K562 (cell line): ENCODE data around the gene ZER1. TPM values are rescaled to one million over a fixed set of nuclear protein-coding genes. Genes with fewer than 3 reads are reported as not detected.

ENCODE experiments used
- ATAC-seq: fragments of 200-7000 bp; cut with Tn5 transposase; 3 replicates; pipeline ENCODE4 v1.9.1; 2020; ENCODE audit warnings: moderate library complexity
- BruUV-seq: library from RNA; stranded (reverse); fragments of 400-500 nt; replicated peaks from 2 replicates; lab custom pipeline; 2021; lab: Mats Ljungman, UMichigan
- CTCF ChIA-PET: fragments of 300-600 bp; formaldehyde crosslinking; extraction: SDS; loops from one replicate; lab custom pipeline; 2021; ENCODE audit warnings: low intra/inter-chr PET ratio; lab: Yijun Ruan, JAX
- POLR2A ChIA-PET: fragments of 300-600, 350-650 bp; sonication (Branson Sonifier 250); formaldehyde crosslinking; extraction: SDS; loops from one replicate; lab custom pipeline; 2021; ENCODE audit warnings: antibody characterized with exemption, inconsistent platforms; lab: Yijun Ruan, JAX
- DNase-seq, 4 experiments: peaks; one replicate each; pipeline versions ENCODE4 v3.0.0 to v3.0.0-alpha.2; 2011 to 2018; ENCODE audit warnings: low spot score in 3 of 4, mixed read lengths in 3 of 4; ENCODE audit errors: extremely low read depth in 1 of 4
- FAIRE-seq: peaks from 2 replicates; lab custom pipeline; 2011; peaks lifted over from hg19 to GRCh38; lab: Jason Lieb, UNC
- H2AFZ ChIP-seq: 2 replicates; pipeline ENCODE4 v1.6.0; 2011; ENCODE audit warnings: low read depth, low read length, control low read depth, inconsistent platforms
- H3K27ac ChIP-seq: fragments of 200-600 bp; 3 replicates; pipeline ENCODE4 v1.8.0; 2011; ENCODE audit warnings: low read depth, mild to moderate bottlenecking, control low read depth, inconsistent platforms, low read length, moderate library complexity, mixed read lengths; ENCODE audit errors: extremely low read depth
- H3K27me3 ChIP-seq, 2 experiments: fragments of 300-600 bp in 1 of 2; 2 replicates in 1 of 2; 3 replicates in 1 of 2; pipeline versions ENCODE4 v1.6.0 to v1.8.0; 2011; ENCODE audit warnings: inconsistent platforms in 2 of 2, low read length in 2 of 2, mild to moderate bottlenecking in 1 of 2, mixed read lengths in 1 of 2, moderate library complexity in 1 of 2; ENCODE audit not compliant: control insufficient read depth in 2 of 2, insufficient read depth in 2 of 2
- H3K36me3 ChIP-seq: fragments of 300-600 bp; 3 replicates; pipeline ENCODE4 v1.8.0; 2011; ENCODE audit warnings: mild to moderate bottlenecking, low read length, inconsistent platforms; ENCODE audit not compliant: control insufficient read depth, insufficient read depth
- H3K4me1 ChIP-seq, 2 experiments: fragments of 200-600 bp in 1 of 2; replicated peaks in 1 of 2; 2 replicates in 1 of 2; 3 replicates in 1 of 2; pipeline versions ENCODE4 v1.5.1 to v1.8.0; 2011; ENCODE audit warnings: inconsistent platforms in 2 of 2, low read length in 2 of 2, mild to moderate bottlenecking in 1 of 2, mixed read lengths in 1 of 2, moderate library complexity in 1 of 2; ENCODE audit not compliant: control insufficient read depth in 2 of 2, insufficient read depth in 2 of 2
- H3K4me2 ChIP-seq: 2 replicates; pipeline ENCODE4 v1.6.1; 2011; ENCODE audit warnings: low read length, control low read depth, inconsistent platforms, mixed read lengths; ENCODE audit not compliant: insufficient read depth
- H3K4me3 ChIP-seq: fragments of 200-600 bp; sonication (generic), shearing (Covaris generic); 2 replicates; pipeline ENCODE4 v1.5.1; 2016; ENCODE audit warnings: control low read depth, inconsistent platforms
- H3K79me2 ChIP-seq: fragments of 200-600 bp; 3 replicates; pipeline ENCODE4 v1.8.0; 2011; ENCODE audit warnings: low read length, inconsistent platforms; ENCODE audit not compliant: control insufficient read depth, insufficient read depth
- H3K9ac ChIP-seq, 2 experiments: 2 replicates each; pipeline versions ENCODE4 v1.6.0 to v1.6.1; 2011; ENCODE audit warnings: low read depth in 2 of 2, low read length in 2 of 2, control low read depth in 1 of 2, inconsistent platforms in 1 of 2, mild to moderate bottlenecking in 1 of 2, mixed read lengths in 1 of 2; ENCODE audit not compliant: insufficient read depth in 1 of 2
- H3K9me1 ChIP-seq: one replicate; pipeline ENCODE4 v1.6.0; 2011; ENCODE audit warnings: inconsistent platforms, mild to moderate bottlenecking, low read length, moderate library complexity; ENCODE audit not compliant: control insufficient read depth, insufficient read depth
- H3K9me3 ChIP-seq: replicated peaks from 2 replicates; pipeline ENCODE4 v1.5.1; 2011; ENCODE audit warnings: low read depth, low read length, inconsistent platforms; ENCODE audit not compliant: control insufficient read depth, insufficient read depth
- H4K20me1 ChIP-seq: replicated peaks from 2 replicates; pipeline ENCODE4 v1.6.1; 2011; ENCODE audit warnings: low read length, inconsistent platforms, mixed read lengths; ENCODE audit not compliant: control insufficient read depth, insufficient read depth
- FOXP4 ChIP-seq: sonication (generic); formaldehyde crosslinking; IDR thresholded peaks from 2 replicates; pipeline ENCODE4 v1.8.0; 2022; ENCODE audit warnings: mild to moderate bottlenecking, missing genetic modification reagents, borderline replicate concordance
- MAFF ChIP-seq: IDR thresholded peaks from 2 replicates; pipeline ENCODE4 v1.6.1; 2012; ENCODE audit warnings: low read length, improper control_type of control experiment
- RBM25 ChIP-seq: fragments of 200-400 bp; formaldehyde crosslinking; IDR thresholded peaks from 2 replicates; pipeline ENCODE4 v1.6.1; 2018; ENCODE audit warnings: low read length, low read depth, moderate library complexity; ENCODE audit not compliant: severe bottlenecking
- SMC3 ChIP-seq: conservative IDR thresholded peaks from 2 replicates; pipeline ENCODE4 v1.6.1; 2011; ENCODE audit warnings: low read depth, low read length, improper control_type of control experiment; ENCODE audit not compliant: insufficient read depth
- ZBTB7A ChIP-seq: IDR thresholded peaks from 2 replicates; pipeline ENCODE4 v1.6.1; 2011; ENCODE audit warnings: low read depth, mild to moderate bottlenecking, low read length, moderate library complexity, borderline replicate concordance; ENCODE audit not compliant: control insufficient read depth
- ZNF143 ChIP-seq: sonication (generic); formaldehyde crosslinking; IDR thresholded peaks from 2 replicates; pipeline ENCODE4 v1.9.0; 2022; ENCODE audit warnings: mild to moderate bottlenecking, missing genetic modification reagents
- ZNF146 ChIP-seq: IDR thresholded peaks from one replicate; pipeline ENCODE4 v1.6.1; 2018; ENCODE audit warnings: missing compliant biosample characterization; ENCODE audit not compliant: unreplicated experiment
- ZNF318 ChIP-seq, 2 experiments: fragments of 450-650 bp; IDR thresholded peaks; 2 replicates each; pipeline ENCODE4 v1.6.1; 2016; ENCODE audit warnings: mild to moderate bottlenecking in 2 of 2, borderline replicate concordance in 1 of 2, low read depth in 1 of 2, moderate library complexity in 1 of 2
- WGBS: fragments of 100-300 bp; shearing (Covaris generic); methylation state at CpG from one replicate; pipeline ENCODE4 v1.1.6; 2016; ENCODE audit warnings: low coverage, mixed read lengths; ENCODE audit not compliant: insufficient coverage; ENCODE audit errors: missing lambda C conversion rate; 5-methylcytosine and 5-hydroxymethylcytosine counted together
- in situ Hi-C: fragments of 300-500 bp; cut with MboI; formaldehyde crosslinking; loops from 4 replicates; pipeline ENCODE4 v1.15.0; 2018; ENCODE audit warnings: inconsistent platforms, mixed read lengths
- intact Hi-C: fragments of 100-400 bp; cut with micrococcal nuclease; formaldehyde crosslinking; loops from 2 replicates; pipeline ENCODE4 v1.14.2; 2022
- polyA plus RNA-seq, 8 experiments: library from polyadenylated mRNA; depleted of rRNA in 4 of 8; stranded (reverse) in 5 of 8; unstranded in 3 of 8; fragments of >200 nt; fragmentation: Nextera tagmentation in 2 of 8; fragmentation: Illumina TruSeq in 1 of 8; extraction: Ambion mirVana in 2 of 8; extraction: Trizol in 1 of 8; gene quantifications; 2 replicates each; pipeline versions ENCODE4 v1.2.1 to v1.2.3, GENCODE V29; 2011 to 2014; ENCODE audit warnings: inconsistent platforms in 1 of 8, missing spikeins in 1 of 8
- total RNA-seq, 7 experiments: library from RNA; depleted of rRNA in 6 of 7; stranded (reverse); fragments of >200 nt in 6 of 7; fragmentation: Illumina TruSeq in 2 of 7; extraction: Trizol in 2 of 7; gene quantifications; 2 replicates each; pipeline versions ENCODE4 v1.2.1 to v1.2.3, GENCODE V29; 2011 to 2021; ENCODE audit warnings: low replicate concordance in 1 of 7

Gene ZER1
- total and polyA plus RNA-seq, 9 of the 15 experiments (the other 6 are each of a cell fraction or from before 2014, with no cell fraction given) = 0.07 to 10.7 (median 6.2) TPM

- ATAC-seq = peak; percentile 21
- ChIA-PET POLR2A (interaction anchor here (0.6 to 3.9 kb wide), 9 partner anchors 8 to 95 kb away, joined by 3 to 48 read pairs (median 5); partner anchors contain the start of genes SPOUT1 and ZDHHC12), CTCF (interaction anchor here (1.6 kb wide), 1 partner anchor 86 kb away, joined by 5 read pairs; no protein-coding TSS in a partner anchor)
- Histone ChIP-seq H3K27ac (peak overlapping the region; percentile 84), H3K4me1 (peaks cover 4 to 59% of the 10 kb centered on the region in 2 experiments; a peak in 3 of 5 replicates), H3K9me1 (no peaks in the 10 kb centered on the region), H3K9me3 (no peaks in the 10 kb centered on the region), H2AFZ (peak overlapping the region; percentile 97), H3K79me2 (peaks cover 20% of the 10 kb centered on the region), H3K27me3 (no peaks in the 10 kb centered on the region), H3K36me3 (peaks cover 42% of the 10 kb centered on the region), H3K4me2 (peak overlapping the region; percentile 98), H4K20me1 (peaks cover 14% of the 10 kb centered on the region), H3K9ac (peak overlapping the region; percentile 70 to 99), H3K4me3 (peak overlapping the region; percentile 70)
- intact Hi-C loops = loop anchor here (1.0 to 5.0 kb wide), 3 partner anchors 43 to 86 kb away; no protein-coding TSS in a partner anchor
- BruUV-seq = no TSS peak
- WGBS = under 1% methylated on average over 62 of the region's 90 CpGs
- DNase-seq = peak in 3 of 4 experiments; percentile 43 to 57 (median 48)
- FAIRE-seq = no peak
- in situ Hi-C loops = no loop called here
- no peak for TF ChIP-seq ZNF318 (IDR thresholded peaks at IDR 0.05; ENCODE audit: borderline replicate concordance in 1 of 2, low read depth in 1 of 2)
- peak; percentile 11 for TF ChIP-seq ZNF146
- TF ChIP-seq SMC3 = 0 out of 2 replicates have a peak, but pooled peaks have one; percentile 12
- TF ChIP-seq ZBTB7A = peak; percentile 47; the same call in 1 of the 2 replicates
- TF ChIP-seq RBM25 = peak; percentile 65
- 0 out of 2 replicates have a peak, but pooled peaks have one; percentile 67 for TF ChIP-seq FOXP4 (CRISPR knock-in tag)
- TF ChIP-seq ZNF143 (CRISPR knock-in tag) = peak; percentile 43; the same call in 1 of the 2 replicates
- TF ChIP-seq MAFF = no peak
These were observed 47.4 kb upstream of the ZER1 start for GRCh38 chr9:128818839-128819715.
